Globus pallidus (tissue), 1 donor: Measurements from ENCODE around the gene SRXN1.
"Not testable (repeated sequence)": the region's sequence is repeated elsewhere in the genome, so short reads cannot be mapped to it uniquely, and the experiment has no call there.

ENCODE experiments used
- DNase-seq: peaks from one replicate; pipeline ENCODE4 v3.0.0-alpha.2; 2015; ENCODE audit warnings: low spot score

Gene SRXN1

GRCh38 chr20:655726-656624 is 3.0 kb upstream of the SRXN1 start:
- DNase-seq = no peak

DNA sequence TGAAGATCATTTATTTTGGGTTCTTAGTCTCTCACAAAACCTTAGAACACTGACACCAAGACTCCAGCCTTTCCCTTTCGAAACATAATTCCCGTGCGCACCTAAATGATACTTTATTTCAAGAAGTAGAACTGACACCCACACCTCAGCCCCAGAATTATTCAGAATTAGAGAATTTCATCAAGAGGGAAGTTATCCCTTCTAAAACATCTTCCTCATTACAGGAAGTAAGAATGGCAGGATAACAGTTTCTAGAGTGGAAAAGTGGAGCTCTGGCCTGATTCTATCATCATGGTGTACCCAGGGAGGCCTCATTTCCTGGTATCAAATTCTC is 1.4 kb upstream of the SRXN1 start:
- no peak for DNase-seq

- no peak for DNase-seq
These were observed 803 bp upstream of the SRXN1 start for GRCh38 chr20:653590-654416.

GRCh38 chr20:652615-653109 is 338 bp downstream of the SRXN1 start:
- DNase-seq = no peak

GRCh38 chr20:651713-652614 is 1.0 kb downstream of the SRXN1 start:
- DNase-seq = no peak

DNA sequence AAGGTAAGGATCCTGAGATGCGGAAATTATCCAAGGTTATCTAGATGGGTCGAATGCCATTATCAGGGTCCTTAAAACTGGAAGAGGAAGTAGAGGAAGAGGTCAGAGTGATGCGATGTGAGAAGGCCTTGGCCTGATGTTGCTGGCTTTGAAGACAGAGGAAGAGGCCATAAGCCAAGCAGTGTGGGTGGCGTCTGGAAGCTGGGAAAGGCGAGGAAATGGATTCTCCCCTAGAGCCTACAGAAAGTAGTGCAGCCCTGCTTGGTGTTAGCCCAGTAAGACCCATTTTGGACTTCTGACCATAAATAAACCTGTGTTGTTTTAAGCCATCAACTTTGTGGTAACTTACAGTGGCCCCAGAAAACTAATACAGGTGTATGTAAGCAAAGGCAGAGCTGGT is 2.0 kb downstream of the SRXN1 start:
- DNase-seq = no peak

DNA sequence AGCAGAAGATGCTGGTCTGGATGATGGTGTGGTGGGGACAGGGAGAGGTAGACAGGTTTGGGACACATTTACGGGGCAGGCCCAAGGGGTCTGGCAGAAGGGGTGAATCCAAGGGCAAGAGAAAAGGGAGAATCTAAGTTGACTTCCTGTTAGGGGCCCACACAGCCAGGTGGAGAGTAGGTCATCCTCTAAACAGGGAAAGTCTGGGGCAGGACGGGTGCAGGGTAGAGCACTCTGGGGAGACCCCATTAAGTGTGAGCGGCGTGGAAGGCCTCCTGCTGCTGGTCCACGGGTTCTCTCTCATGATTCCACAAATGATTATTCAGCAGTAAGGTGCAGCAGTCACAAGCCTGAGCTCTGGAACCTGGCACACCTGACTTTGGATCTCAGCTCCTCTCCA is 2.7 kb downstream of the SRXN1 start:
- no peak for DNase-seq

- DNase-seq = no peak
These were observed 5.5 kb downstream of the SRXN1 start for GRCh38 chr20:647479-648019.

DNA sequence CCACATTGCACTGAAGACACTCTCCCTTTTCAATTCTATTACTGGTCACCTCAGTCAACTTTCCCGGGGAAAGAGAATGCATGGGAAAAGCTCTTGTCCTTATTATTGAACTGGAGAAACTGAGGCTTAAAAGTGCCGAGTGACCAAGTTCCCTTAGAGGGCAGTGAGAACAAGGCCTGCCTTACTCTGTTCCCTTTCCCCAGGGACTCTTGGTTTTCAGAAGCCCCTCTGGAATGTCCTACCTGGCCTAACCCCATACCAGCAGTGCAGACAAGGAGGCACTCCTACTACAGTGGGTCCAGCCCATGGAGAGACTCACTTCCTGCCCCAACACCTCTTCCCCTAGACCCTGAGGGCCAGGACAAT is 6.1 kb downstream of the SRXN1 start:
- DNase-seq = no peak

GRCh38 chr20:646107-646867 is 6.7 kb downstream of the SRXN1 start:
- no peak for DNase-seq

- peak; percentile 50 for DNase-seq
These were observed 7.5 kb downstream of the SRXN1 start for GRCh38 chr20:645318-646106.

- DNase-seq = no peak
These were observed 8.2 kb downstream of the SRXN1 start for GRCh38 chr20:644692-645317.

GRCh38 chr20:642398-643174 is 10.4 kb downstream of the SRXN1 start:
- DNase-seq = no peak

DNA sequence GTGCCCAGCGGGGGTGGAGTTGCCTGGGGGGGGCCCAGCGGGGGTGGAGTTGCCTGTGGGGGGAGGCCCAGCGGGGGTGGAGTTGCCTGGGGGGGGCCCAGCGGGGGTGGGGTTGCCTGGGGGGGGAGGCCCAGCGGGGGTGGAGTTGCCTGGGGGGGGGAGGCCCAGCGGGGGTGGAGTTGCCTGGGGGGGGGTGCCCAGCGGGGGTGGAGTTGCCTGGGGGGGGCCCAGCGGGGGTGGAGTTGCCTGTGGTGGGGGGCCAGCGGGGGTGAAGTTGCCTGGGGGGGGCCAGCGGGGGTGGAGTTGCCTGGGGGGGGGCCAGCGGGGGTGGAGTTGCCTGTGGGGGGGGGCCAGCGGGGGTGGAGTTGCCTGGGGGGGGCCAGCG is 11.0 kb downstream of the SRXN1 start:
- DNase-seq = not testable (repeated sequence)

- DNase-seq = no peak
These were observed 11.5 kb downstream of the SRXN1 start for GRCh38 chr20:641516-641875.

DNA sequence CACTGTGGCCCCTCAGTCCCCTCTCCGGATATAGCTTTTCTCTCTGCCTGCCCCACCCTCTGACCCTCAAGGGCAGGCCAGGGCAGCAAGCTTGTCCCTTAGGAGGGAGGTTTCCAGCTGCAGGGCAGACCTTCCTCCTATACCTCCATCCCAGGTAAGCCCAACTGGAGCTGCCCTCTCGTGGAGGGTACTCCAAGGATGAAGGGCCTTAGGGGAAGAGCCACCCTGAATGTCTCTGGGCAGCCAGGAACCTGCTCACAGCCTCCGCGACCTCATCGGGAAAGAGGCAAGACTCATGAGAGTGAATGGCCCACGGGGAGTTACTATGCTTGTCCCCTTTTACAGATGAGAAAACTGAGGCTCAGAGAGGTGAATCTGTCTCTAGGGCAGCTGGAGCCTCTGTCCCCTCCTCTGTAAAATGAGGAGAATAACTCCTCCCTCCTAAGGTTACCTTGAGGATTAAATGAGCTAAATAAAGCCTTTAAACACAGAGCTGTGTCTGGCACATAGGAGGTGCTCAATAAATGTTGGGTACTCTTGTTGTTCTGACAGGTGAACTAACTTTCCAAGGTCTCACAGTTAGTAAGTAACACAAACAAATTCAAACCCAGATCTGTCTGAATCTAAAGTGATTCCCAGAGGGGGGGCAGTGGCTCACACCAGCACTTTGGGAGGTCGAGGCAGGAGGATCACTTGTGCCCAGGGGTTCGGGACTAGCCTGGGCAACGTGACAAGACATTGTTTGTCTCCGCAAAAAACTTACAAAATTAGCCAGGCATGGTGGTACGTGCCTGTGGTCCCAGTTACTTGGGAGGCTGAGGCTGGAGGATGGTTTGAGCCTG is 12.1 kb downstream of the SRXN1 start:
- no peak for DNase-seq

DNA sequence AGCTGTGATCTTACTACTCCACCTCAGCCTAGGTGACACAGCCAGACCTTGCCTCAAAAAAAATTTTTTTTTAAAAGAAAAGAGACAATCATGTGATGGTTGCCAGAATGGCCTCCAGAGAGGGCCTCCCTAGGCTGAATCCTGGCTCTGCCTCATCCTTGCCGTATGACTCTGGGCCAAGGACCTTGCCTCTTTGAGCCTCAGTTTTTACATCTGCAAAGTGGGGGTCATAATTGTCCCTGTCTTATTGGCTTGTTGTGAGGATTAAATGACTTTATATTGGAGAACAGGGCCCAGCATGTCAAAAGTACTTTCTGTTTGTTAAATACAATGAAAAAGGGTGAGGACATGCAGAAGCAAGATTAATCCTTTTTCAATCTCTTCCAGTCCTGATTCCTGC is 14.4 kb downstream of the SRXN1 start:
- no peak for DNase-seq

- no peak for DNase-seq
These were observed 15.4 kb downstream of the SRXN1 start for GRCh38 chr20:637559-637958.
